HG03565 (cell line): ENCODE data around the gene CPEB1.
"Not testable (repeated sequence)": the region's sequence is repeated elsewhere in the genome, so short reads cannot be mapped to it uniquely, and the experiment has no call there.

Source experiments
- ATAC-seq: cut with Tn5 transposase; IDR thresholded peaks from one replicate; pipeline ENCODE4 v1.9.1; 2021; ENCODE audit warnings: mild to moderate bottlenecking, moderate library complexity; ENCODE audit not compliant: unreplicated experiment

The CPEB1 gene

DNA sequence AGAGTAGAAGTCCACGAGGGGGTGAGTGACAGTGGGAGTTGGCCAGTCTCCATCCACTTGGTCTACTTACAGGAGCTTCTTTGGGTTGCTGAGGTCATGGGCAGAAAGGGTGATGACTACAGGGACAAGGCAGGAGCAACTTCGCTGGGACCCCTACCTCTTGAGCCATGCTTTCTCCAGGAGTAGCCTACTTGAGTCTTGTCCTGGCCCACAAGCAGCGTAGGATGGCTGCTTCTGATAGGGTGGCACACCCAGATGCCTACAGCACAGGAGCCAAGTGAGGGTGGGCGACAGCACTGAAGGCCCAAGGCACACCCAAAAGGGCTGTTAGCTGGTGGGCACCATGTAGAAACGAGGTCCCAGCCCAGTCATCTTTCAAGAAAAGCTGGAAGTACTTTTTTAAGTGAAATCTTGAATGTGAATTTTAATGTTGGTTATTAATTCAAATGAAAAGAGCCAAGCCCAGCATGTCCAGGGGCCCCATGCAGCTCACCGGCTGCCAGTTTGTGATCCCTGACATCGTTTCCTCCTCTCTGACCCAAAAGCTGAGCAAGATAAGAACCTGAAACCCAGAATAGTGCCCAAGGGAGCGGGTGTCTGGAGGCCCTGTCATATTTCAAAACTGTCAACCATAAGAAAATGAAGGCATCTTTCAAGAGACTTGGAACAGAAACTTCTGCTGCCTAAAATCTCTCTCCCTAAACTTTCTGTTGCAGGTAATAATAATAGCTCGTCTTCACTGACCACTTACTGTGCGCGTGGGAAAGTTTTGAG lies 2.2 kb upstream of the CPEB1 start:
- no peak for ATAC-seq

GRCh38 chr15:82648257-82649103 lies 1.3 kb upstream of the CPEB1 start:
- no peak for ATAC-seq

- ATAC-seq, result no peak
Observed at GRCh38 chr15:82647835-82648256, 683 bp upstream of the CPEB1 start.

- ATAC-seq, result no peak
Observed at GRCh38 chr15:82646250-82647044, 716 bp downstream of the CPEB1 start.

GRCh38 chr15:82644967-82645852 lies 2.0 kb downstream of the CPEB1 start:
- not testable (repeated sequence) for ATAC-seq

GRCh38 chr15:82643992-82644391 lies 3.2 kb downstream of the CPEB1 start:
- no peak for ATAC-seq

- ATAC-seq, result no peak
Observed at GRCh38 chr15:82642656-82643055, 4.5 kb downstream of the CPEB1 start.

DNA sequence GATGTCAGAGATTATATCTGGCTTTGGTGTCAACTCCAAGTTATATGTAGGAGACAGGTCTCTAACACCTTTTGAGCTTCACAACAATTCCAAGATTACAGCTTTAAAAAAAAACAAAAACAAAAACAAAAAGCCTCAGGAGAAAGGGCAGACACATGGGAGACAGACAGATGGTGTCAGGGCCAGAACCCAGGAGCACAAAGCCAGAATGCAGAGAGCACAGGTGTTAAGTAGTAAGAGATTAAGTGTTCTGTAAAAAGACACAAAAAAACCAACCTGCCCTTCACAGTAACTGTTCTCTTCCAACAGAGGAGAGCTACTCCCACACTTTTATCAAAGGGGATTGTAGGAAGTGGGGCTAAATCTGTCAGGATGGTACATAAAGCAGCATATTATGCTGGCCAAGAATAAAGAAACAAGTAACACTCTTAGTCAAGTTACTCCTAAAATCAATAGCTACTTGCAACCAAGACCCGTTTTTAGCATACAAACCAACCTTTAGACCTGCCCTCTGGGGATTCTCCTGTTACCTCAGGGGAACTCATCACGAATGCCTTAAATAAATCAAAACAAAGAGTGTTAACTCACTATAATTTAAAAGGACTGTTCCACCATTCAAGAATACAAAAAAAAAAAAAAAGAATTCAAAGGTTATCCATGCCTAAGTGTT lies 5.9 kb downstream of the CPEB1 start:
- ATAC-seq, result no peak

- ATAC-seq, result no peak
Observed at GRCh38 chr15:82640672-82641071, 6.5 kb downstream of the CPEB1 start.

- no peak for ATAC-seq
Observed at GRCh38 chr15:82635798-82636197, 11.4 kb downstream of the CPEB1 start.

DNA sequence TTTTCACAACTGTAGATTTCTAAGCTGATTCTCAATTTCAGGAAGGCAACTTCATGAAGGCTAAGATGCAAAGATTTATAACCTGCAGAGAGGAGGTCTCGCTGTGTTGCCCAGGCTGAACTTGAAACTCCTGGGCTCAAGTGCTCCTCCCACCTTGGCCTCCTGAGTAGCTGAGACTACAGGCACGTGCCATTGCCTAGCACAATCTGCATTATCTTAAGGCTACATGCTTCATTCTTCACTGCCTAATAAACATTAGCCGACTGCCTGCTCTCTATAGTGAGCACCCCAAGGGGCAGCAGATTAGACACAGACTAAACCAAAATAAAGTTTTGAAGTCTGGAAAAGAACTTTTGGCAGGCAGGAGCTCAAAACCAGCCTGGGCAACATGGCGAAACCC lies 17.1 kb downstream of the CPEB1 start:
- no peak for ATAC-seq

DNA sequence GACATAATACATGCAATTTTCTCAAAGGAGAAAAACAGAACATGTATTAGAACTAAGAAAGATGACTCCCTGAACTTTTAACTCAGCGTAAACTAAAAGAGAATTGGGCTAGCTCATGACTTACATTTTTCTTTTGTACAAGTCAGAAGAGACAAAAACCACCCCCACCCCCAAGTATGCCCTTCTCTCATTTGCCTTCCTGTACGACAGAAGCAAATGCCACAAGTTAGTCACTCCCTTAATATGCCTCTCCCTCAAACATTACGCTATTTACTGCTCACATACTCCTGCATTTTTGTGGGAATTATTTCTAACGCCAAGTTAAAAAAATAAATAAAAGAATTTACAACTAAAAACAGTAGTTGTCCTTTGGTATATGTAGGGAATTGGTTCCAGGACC lies 22.0 kb downstream of the CPEB1 start:
- ATAC-seq, result no peak

DNA sequence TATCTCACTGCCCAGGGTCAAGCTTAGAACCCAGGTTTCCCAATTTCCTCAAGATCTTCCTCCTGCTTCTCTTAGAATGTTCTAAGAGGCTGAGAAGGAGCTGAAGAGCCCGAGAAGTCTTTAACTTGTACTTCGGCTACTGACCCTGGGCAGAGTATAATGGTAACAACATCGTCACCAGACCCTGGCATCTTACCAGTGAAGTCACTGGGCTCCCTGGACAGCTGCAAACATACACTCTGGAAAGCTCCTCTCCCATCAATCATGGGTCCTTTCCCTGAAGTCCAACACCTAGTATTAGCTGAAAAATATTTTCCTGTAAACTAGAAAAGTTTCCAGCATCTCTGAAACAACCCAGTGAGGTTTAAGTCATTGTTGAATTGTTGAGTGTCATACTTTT lies 22.7 kb downstream of the CPEB1 start:
- no peak for ATAC-seq

DNA sequence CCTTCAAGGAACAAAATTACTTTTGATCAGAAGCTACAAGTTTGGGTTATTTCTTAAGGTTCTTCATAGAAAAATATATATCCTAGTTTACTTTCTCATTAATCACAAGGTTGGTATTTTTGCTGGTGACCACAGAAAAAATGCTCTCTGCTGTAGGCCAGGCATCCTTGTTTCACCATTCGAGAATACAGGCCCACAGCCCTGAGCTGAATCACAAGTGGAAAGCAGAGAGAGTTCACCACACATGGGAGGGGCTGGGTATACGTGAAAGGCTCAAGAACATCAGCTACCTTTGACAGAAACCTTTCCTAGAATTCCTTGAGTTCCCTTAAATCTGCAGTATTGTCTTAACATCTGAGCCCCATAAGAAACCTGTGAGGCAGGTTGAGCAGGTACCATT lies 23.2 kb downstream of the CPEB1 start:
- ATAC-seq, result no peak

DNA sequence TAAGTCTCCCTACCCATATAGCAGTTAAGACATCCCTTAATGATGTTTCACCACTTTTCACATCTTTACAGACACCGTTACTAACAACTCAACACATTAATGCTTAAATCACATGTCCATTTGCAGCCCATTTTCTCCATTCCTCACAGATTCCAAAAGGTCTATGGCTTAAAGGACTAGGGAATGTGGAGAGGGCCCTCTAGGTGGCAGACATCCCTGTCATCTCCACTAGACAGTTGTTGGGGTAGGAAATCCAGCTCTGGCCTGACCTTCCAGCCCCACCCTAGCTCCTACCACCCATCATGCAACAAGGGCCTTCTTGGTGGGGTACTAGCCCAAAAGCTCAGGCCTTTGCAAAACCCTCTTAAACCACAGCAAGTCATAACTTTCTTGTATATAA lies 25.2 kb downstream of the CPEB1 start:
- ATAC-seq, result no peak

DNA sequence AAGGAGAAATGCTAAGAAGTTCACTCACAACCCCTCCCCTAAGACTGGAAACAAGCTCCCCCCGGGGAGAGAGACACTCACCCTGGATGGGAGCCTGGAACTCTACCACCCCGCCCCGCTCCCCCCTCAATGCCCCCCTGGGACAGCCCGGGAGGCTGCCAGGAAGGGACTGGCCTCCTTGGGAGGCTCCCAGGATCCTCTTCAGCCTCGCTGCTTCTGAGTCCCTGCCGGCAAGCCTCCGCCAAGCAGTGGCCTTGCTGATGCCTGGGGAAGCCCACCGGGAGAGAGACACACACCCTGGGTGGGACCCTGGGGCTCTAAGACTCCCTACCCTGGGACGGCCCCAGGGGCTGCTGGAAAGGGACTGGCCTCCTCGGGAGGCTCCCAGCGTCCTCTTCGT lies 33.4 kb downstream of the CPEB1 start:
- ATAC-seq, result no peak

GRCh38 chr15:82611348-82611747 lies 35.8 kb downstream of the CPEB1 start:
- ATAC-seq, result no peak

GRCh38 chr15:82602195-82602594 lies 45.0 kb downstream of the CPEB1 start:
- no peak for ATAC-seq

GRCh38 chr15:82599862-82600261 lies 47.3 kb downstream of the CPEB1 start:
- no peak for ATAC-seq

- no peak for ATAC-seq
Observed at GRCh38 chr15:82597815-82598214, 49.3 kb downstream of the CPEB1 start.
